ENCODE results near the gene PCDHGA10. TPM values are rescaled to one million over a fixed set of nuclear protein-coding genes. Genes with fewer than 3 reads are reported as not detected.
"Not testable (repeated sequence)": the region's sequence is repeated elsewhere in the genome, so short reads cannot be mapped to it uniquely, and the experiment has no call there.

PCDHGA10 gene
- total RNA-seq, result 6.1 TPM

GRCh38 chr5:141412854-141413539 is at the start of gene PCDHGA10:
Gene PCDHGA10 (plus strand): TSS chr5:141412987. CDS start chr5:141413176, 189 bp downstream.
- DNase-seq, result peak; percentile 39

- peak; percentile 8 for DNase-seq
These were observed 48.7 kb upstream of the PCDHGA10 start, which contains the start of gene PCDHGA5 for GRCh38 chr5:141363952-141364660. Gene PCDHGA5 (plus strand): TSS chr5:141364162. CDS start chr5:141364331, 169 bp downstream.

DNA sequence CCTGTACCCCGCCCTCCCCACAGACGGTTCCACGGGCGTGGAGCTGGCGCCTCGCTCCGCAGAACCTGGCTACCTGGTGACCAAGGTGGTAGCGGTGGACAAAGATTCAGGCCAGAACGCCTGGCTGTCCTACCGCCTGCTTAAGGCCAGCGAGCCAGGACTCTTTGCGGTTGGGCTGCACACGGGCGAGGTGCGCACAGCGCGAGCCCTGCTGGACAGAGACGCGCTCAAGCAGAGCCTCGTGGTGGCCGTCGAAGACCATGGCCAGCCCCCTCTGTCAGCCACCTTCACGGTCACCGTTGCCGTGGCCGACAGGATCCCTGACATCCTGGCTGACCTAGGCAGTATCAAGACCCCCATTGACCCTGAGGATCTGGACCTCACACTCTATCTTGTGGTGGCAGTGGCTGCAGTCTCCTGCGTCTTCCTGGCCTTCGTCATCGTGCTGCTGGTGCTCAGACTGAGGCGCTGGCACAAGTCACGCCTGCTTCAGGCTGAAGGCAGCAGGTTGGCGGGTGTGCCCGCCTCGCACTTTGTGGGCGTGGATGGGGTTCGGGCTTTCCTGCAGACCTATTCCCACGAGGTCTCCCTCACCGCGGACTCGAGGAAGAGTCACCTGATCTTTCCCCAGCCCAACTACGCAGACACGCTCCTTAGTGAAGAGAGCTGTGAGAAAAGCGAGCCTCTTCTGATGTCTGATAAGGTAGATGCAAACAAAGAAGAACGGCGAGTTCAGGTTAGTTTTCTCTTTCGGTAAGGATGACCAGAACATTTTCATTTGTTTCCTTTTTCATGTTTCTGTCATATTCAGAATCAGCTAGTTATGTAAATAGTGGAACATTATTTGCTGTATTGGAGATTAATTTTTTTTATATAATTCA is 46.5 kb upstream of the PCDHGA10 start:
- no peak for DNase-seq

- peak; percentile 2 for DNase-seq
These were observed 42.6 kb upstream of the PCDHGA10 start, which contains the start of gene PCDHGB3 for GRCh38 chr5:141369994-141370848. Gene PCDHGB3 (plus strand): TSS chr5:141370242. CDS start chr5:141370395, 153 bp downstream.

DNA sequence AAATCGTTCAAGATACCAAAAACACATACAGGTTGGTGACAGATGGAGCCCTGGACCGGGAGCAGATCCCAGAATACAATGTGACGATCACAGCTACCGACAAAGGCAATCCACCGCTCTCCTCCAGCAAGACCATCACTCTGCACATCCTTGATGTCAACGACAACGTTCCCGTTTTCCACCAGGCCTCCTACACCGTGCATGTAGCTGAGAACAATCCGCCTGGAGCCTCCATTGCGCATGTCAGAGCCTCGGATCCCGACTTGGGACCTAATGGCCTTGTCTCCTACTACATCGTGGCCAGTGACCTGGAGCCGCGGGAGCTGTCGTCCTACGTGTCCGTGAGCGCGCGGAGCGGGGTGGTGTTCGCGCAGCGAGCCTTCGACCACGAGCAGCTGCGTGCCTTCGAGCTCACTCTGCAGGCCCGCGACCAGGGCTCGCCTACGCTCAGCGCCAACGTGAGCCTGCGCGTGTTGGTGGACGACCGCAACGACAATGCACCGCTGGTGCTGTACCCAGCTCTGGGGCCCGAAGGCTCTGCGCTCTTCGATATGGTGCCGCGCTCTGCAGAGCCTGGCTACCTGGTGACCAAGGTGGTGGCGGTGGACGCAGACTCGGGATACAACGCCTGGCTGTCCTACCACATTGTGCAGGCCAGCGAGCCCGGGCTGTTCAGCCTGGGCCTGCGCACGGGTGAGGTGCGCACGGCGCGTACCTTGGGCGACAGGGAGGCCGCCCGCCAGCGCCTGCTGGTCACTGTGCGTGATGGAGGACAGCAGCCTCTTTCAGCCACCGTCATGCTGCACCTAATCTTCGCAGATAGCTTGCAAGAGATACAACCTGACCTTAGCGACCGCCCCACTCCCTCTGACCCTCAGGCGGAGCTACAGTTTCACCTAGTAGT is 41.0 kb upstream of the PCDHGA10 start:
- no peak for DNase-seq

GRCh38 chr5:141373673-141374317 is 39.0 kb upstream of the PCDHGA10 start, which contains the start of gene PCDHGA6:
Gene PCDHGA6 (plus strand): TSS chr5:141373891. CDS start chr5:141374084, 193 bp downstream.
- DNase-seq, result peak; percentile 6

DNA sequence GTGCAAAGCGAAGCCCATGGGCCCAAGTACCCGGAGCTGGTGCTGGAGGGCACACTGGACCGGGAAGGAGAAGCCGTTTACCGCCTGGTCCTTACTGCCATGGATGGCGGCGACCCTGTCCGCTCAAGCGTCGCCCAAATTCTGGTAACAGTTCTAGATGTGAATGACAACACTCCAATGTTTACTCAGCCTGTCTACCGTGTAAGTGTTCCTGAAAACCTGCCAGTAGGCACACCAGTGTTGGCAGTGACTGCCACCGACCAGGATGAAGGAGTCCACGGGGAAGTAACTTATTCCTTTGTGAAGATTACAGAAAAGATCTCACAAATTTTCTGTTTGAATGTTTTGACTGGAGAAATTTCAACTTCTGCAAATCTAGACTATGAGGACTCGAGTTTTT is 38.2 kb upstream of the PCDHGA10 start:
- no peak for DNase-seq

GRCh38 chr5:141375444-141376155 is 37.2 kb upstream of the PCDHGA10 start:
- not testable (repeated sequence) for DNase-seq

GRCh38 chr5:141382469-141383294 is 30.1 kb upstream of the PCDHGA10 start, which contains the start of gene PCDHGA7:
Gene PCDHGA7 (plus strand): TSS chr5:141382742. CDS start chr5:141382900, 158 bp downstream.
- DNase-seq, result peak; percentile 2

DNA sequence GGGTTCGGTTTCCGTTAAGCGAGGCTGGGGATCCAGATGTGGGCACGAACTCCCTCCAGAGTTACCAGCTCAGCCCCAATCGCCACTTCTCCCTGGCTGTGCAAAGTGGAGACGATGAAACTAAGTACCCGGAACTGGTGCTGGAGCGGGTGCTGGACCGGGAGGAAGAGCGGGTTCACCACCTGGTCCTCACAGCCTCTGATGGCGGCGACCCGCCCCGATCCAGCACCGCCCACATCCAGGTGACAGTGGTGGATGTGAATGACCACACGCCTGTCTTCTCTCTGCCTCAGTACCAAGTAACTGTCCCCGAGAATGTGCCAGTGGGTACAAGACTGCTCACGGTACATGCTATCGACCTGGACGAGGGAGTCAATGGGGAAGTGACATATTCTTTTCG is 29.4 kb upstream of the PCDHGA10 start:
- no peak for DNase-seq

DNA sequence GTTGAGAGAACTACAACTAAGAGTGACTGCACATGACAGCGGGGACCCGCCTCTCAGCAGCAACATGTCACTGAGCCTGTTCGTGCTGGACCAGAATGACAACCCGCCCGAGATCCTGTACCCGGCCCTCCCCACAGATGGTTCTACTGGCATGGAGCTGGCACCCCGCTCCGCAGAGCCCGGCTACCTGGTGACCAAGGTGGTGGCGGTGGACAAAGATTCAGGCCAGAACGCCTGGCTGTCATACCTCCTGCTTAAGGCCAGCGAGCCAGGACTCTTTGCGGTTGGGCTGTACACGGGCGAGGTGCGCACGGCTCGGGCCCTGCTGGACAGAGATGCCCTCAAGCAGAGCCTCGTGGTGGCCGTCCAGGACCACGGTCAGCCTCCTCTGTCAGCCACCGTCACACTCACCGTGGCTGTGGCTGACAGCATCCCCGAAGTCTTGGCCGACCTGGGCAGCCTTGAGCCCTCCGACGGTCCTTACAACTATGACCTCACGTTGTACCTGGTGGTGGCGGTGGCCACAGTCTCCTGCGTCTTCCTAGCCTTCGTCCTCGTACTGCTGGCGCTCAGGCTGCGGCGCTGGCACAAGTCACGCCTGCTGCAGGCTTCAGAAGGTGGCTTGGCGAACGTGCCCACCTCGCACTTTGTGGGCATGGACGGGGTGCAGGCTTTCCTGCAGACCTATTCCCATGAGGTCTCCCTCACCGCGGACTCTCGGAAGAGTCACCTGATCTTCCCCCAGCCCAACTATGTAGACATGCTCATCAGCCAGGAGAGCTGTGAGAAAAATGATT is 28.1 kb upstream of the PCDHGA10 start:
- DNase-seq, result no peak

GRCh38 chr5:141387557-141388311 is 25.1 kb upstream of the PCDHGA10 start, which contains the start of gene PCDHGB4:
Gene PCDHGB4 (plus strand): TSS chr5:141387698. CDS start chr5:141387885, 187 bp downstream.
- peak; percentile 18 for DNase-seq

DNA sequence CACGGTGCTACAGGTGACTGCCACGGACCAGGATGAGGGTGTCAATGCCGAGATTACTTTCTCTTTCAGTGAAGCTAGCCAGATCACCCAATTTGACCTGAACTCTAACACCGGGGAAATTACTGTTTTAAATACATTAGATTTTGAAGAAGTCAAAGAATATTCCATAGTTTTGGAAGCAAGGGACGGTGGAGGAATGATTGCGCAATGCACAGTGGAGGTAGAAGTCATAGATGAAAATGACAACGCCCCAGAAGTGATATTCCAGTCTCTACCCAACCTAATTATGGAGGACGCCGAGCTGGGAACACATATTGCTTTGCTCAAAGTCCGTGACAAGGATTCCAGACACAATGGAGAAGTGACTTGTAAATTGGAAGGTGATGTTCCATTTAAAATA is 24.1 kb upstream of the PCDHGA10 start:
- DNase-seq, result no peak

- no peak for DNase-seq
These were observed 23.4 kb upstream of the PCDHGA10 start for GRCh38 chr5:141389153-141390042.

Measured in tongue (tissue), 2 donors.